ENCODE data around the gene IMPG1. TPM values are rescaled to one million over a fixed set of nuclear protein-coding genes. Genes with fewer than 3 reads are reported as not detected.

IMPG1 gene
- polyA plus RNA-seq, 3 donors: not detected

GRCh38 chr6:75934643-75935472 is 137.6 kb downstream of the IMPG1 start:
- no peak overlapping the region for H3K9ac ChIP-seq (ENCODE audit: insufficient read depth, low read length, poor library complexity, severe bottlenecking)
- DNase-seq: peak in 1 of 3 donors; percentile 7
- H3K4me3 ChIP-seq (replicated peaks in 1 of 3; ENCODE audit: low read depth in 2 of 3, low read length in 3 of 3): no peak overlapping the region
- peaks cover 9% of the 10 kb centered on the region in 2 donors for H3K27me3 ChIP-seq (ENCODE audit: control insufficient read depth in 2 of 2, insufficient read depth in 2 of 2, low read length in 2 of 2)
- 5% methylated on average over 30 of the region's 32 CpGs for WGBS (ENCODE audit: insufficient coverage)
- Mint-ChIP-seq H3K9me3 (peaks cover 0 to 2% (median 0%) of the 10 kb centered on the region in 7 donors), H3K4me3 (peak overlapping the region; percentile 35 to 92), H3K4me1 (peaks cover 6% of the 10 kb centered on the region), H3K27me3 (ENCODE audit: low read depth in 3 of 3) (peaks cover 13 to 24% (median 22%) of the 10 kb centered on the region in 3 donors), H3K27ac (no peak overlapping the region), H3K36me3 (no peaks in the 10 kb centered on the region)
- H4K20me1 ChIP-seq (ENCODE audit: insufficient read depth, low read length): no peaks in the 10 kb centered on the region
- H3K36me3 ChIP-seq (replicated peaks in 1 of 2; ENCODE audit: control insufficient read depth in 1 of 2, insufficient read depth in 2 of 2, low read length in 2 of 2): no peaks in the 10 kb centered on the region
- H2AFZ ChIP-seq (ENCODE audit: insufficient read depth, low read depth, low read length, poor library complexity, severe bottlenecking): peak overlapping the region; percentile 50
- no peak overlapping the region for H3K27ac ChIP-seq (ENCODE audit: low read depth in 1 of 2, low read length in 2 of 2)
- H3K79me2 ChIP-seq (ENCODE audit: insufficient read depth, low read length): no peaks in the 10 kb centered on the region
- H3K4me1 ChIP-seq (ENCODE audit: control insufficient read depth in 1 of 2, insufficient read depth in 2 of 2, low read length in 2 of 2): peaks cover 0 to 6% of the 10 kb centered on the region in 2 donors
- no peaks in the 10 kb centered on the region for H3K9me3 ChIP-seq (replicated peaks in 1 of 2; ENCODE audit: control insufficient read depth in 1 of 2, insufficient read depth in 1 of 2, low read length in 2 of 2)
- peak; percentile 59 for TF ChIP-seq CTCF (IDR thresholded peaks at IDR 0.05)
- intact Hi-C loops (cut with micrococcal nuclease): no loop called here
- H3K4me2 ChIP-seq (replicated peaks; ENCODE audit: extremely low read depth, low read length, poor library complexity, severe bottlenecking): peak overlapping the region; percentile 42

GRCh38 chr6:75933387-75933975 is 139.0 kb downstream of the IMPG1 start:
- Mint-ChIP-seq H3K4me1 (peaks cover 6% of the 10 kb centered on the region), H3K27me3 (ENCODE audit: low read depth in 3 of 3) (peaks cover 13 to 24% (median 22%) of the 10 kb centered on the region in 3 donors), H3K9me3 (peaks cover 0 to 2% (median 0%) of the 10 kb centered on the region in 7 donors), H3K36me3 (no peaks in the 10 kb centered on the region), H3K4me3 (peak overlapping the region in 1 of 2 donors; percentile 20), H3K27ac (no peak overlapping the region)
- H3K9ac ChIP-seq (ENCODE audit: insufficient read depth, low read length, poor library complexity, severe bottlenecking): no peak overlapping the region
- no peaks in the 10 kb centered on the region for H3K36me3 ChIP-seq (replicated peaks in 1 of 2; ENCODE audit: control insufficient read depth in 1 of 2, insufficient read depth in 2 of 2, low read length in 2 of 2)
- H3K27me3 ChIP-seq (ENCODE audit: control insufficient read depth in 2 of 2, insufficient read depth in 2 of 2, low read length in 2 of 2): peaks cover 9% of the 10 kb centered on the region in 2 donors
- no peaks in the 10 kb centered on the region for H3K79me2 ChIP-seq (ENCODE audit: insufficient read depth, low read length)
- intact Hi-C loops (cut with micrococcal nuclease): no loop called here
- no peaks in the 10 kb centered on the region for H3K9me3 ChIP-seq (replicated peaks in 1 of 2; ENCODE audit: control insufficient read depth in 1 of 2, insufficient read depth in 1 of 2, low read length in 2 of 2)
- no peak for TF ChIP-seq CTCF (IDR thresholded peaks at IDR 0.05)
- no peak overlapping the region for H3K4me3 ChIP-seq (replicated peaks in 1 of 3; ENCODE audit: low read depth in 2 of 3, low read length in 3 of 3)
- no peak overlapping the region for H3K4me2 ChIP-seq (replicated peaks; ENCODE audit: extremely low read depth, low read length, poor library complexity, severe bottlenecking)
- no peak overlapping the region for H2AFZ ChIP-seq (ENCODE audit: insufficient read depth, low read depth, low read length, poor library complexity, severe bottlenecking)
- 98% methylated on average over 4 of the region's 7 CpGs for WGBS (ENCODE audit: insufficient coverage)
- no peaks in the 10 kb centered on the region for H4K20me1 ChIP-seq (ENCODE audit: insufficient read depth, low read length)
- peaks cover 0 to 6% of the 10 kb centered on the region in 2 donors for H3K4me1 ChIP-seq (ENCODE audit: control insufficient read depth in 1 of 2, insufficient read depth in 2 of 2, low read length in 2 of 2)
- H3K27ac ChIP-seq (ENCODE audit: low read depth in 1 of 2, low read length in 2 of 2): no peak overlapping the region
- no peak for DNase-seq
